Activated CD4-positive, alpha-beta T cell treated with anti-CD3 and anti-CD28 coated beads, Interleukin-2, amount 10 ng/mL, durations not matched to agents 7 days and 5 days (primary cell): ENCODE measurements around the gene ASCC2. TPM values are rescaled to one million over a fixed set of nuclear protein-coding genes. Genes with fewer than 3 reads are reported as not detected.
A peak's percentile ranks its signal among the peaks of the same experiment; 100 is the strongest.
"Not testable (repeated sequence)": the region's sequence is repeated elsewhere in the genome, so short reads cannot be mapped to it uniquely, and the experiment has no call there.

Experiments used
- CTCF ChIA-PET: fragments of 350-600 bp; sonication (Branson Sonifier 250); formaldehyde crosslinking; loops from one replicate; lab custom pipeline; 2021; ENCODE audit warnings: antibody characterized with exemption; lab: Charles Lee
- POLR2A ChIA-PET: fragments of 350-600 bp; sonication (Branson Sonifier 250); formaldehyde crosslinking; loops from one replicate; lab custom pipeline; 2021; ENCODE audit warnings: antibody characterized with exemption; lab: Charles Lee
- DNase-seq: peaks from one replicate; pipeline ENCODE4 v3.0.0-alpha.2; 2020
- H3K27ac Mint-ChIP-seq: one replicate; pipeline ENCODE4 v1.8.0; 2021; ENCODE audit warnings: mild to moderate bottlenecking, moderate library complexity, mixed read lengths
- H3K27me3 Mint-ChIP-seq: one replicate; pipeline ENCODE4 v1.8.0; 2021; ENCODE audit warnings: mixed read lengths
- H3K36me3 Mint-ChIP-seq: one replicate; pipeline ENCODE4 v1.8.0; 2021; ENCODE audit warnings: low read depth, mixed read lengths
- H3K4me1 Mint-ChIP-seq: one replicate; pipeline ENCODE4 v1.8.0; 2021; ENCODE audit warnings: mixed read lengths
- H3K4me3 Mint-ChIP-seq: one replicate; pipeline ENCODE4 v1.8.0; 2021; ENCODE audit warnings: mild to moderate bottlenecking, moderate library complexity, mixed read lengths
- H3K9me3 Mint-ChIP-seq: one replicate; pipeline ENCODE4 v1.8.0; 2021; ENCODE audit warnings: mixed read lengths
- total RNA-seq, 2 experiments: library from RNA; stranded (reverse); gene quantifications; one replicate each; pipeline ENCODE4 v1.2.3, GENCODE V29; 2021

The ASCC2 gene
- total RNA-seq, 2 experiments from 2014 or later = 92.4 to 96.4 TPM

DNA sequence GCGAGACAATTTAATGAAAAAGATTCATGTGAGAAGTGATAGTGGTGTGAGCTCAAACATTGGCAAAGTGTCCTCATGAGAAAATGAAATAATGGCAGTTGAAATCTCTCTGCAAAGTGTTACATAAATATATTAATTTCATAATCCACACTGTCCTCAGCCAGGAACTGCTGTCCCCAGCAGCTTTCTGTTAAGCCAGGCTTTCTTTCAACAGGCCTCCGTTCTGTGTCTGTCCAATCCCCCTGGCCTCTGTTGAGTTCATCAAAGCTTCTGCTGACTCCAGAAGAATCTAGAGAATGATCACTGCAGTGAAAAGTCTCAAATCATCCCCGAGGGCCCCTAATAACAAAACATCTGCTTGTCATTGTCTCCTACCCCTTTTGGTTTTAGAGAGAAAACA is 10.0 kb upstream of the ASCC2 start:
- H3K4me3 Mint-ChIP-seq = no peak overlapping the region
- no peaks in the 10 kb centered on the region for H3K27me3 Mint-ChIP-seq
- peaks cover 8% of the 10 kb centered on the region for H3K9me3 Mint-ChIP-seq
- H3K4me1 Mint-ChIP-seq = no peaks in the 10 kb centered on the region
- ChIA-PET POLR2A (no interaction called here), CTCF (interaction anchor here (1.0 to 1.5 kb wide), 2 partner anchors 21 to 23 kb away, joined by 3 to 11 read pairs; no protein-coding TSS in a partner anchor)
- DNase-seq = no peak
- H3K27ac Mint-ChIP-seq = no peak overlapping the region
- H3K36me3 Mint-ChIP-seq = peaks cover 6% of the 10 kb centered on the region

DNA sequence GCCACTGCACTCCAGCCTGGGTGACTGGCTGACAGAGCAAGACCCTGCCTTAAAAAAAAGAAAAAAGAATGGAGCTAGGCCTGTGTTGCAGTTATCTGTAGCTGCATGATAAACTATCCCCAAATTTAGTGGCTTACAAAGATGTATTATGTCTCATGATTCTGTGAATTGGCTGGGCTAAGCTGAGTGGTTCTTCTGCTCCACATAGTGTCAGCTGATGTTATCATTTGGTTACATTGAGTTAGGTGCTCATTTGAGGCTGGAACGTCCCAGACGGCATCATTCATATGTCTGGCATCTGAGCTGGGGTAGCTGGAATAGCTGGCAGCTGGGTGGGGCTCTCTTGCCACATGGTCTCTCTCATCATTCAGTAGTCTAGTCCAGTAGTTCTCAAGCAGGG is 8.2 kb upstream of the ASCC2 start:
- no peak for DNase-seq
- ChIA-PET POLR2A (no interaction called here), CTCF (interaction anchor here (2.0 kb wide), 1 partner anchor 19 kb away, joined by 6 read pairs; no protein-coding TSS in a partner anchor)
- Mint-ChIP-seq H3K27me3 (no peaks in the 10 kb centered on the region), H3K27ac (no peak overlapping the region), H3K4me1 (no peaks in the 10 kb centered on the region), H3K4me3 (no peak overlapping the region), H3K36me3 (peaks cover 6% of the 10 kb centered on the region), H3K9me3 (peaks cover 8% of the 10 kb centered on the region)

DNA sequence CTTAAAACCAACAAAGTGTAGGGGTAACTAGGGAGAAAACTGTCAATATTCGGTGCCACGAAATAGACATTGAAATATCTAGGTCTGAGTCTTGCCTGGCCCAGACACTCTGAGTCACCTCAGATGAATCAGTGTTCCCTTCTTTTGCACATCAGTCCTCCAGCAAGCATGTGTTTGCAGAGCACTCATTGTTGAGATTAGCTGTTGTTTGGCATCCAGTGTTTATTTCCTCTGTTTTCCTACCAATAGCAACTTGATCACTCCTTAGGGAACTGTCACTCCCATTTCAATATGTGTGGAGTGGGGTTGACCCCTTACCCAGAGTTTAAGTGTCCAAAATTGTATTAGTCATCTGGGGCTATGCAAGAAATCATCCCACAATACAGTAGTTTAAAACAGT is 4.7 kb upstream of the ASCC2 start:
- ChIA-PET POLR2A (no interaction called here), CTCF (interaction anchor here (0.6 kb wide), 1 partner anchor 47 kb away, joined by 3 read pairs; no protein-coding TSS in a partner anchor)
- H3K9me3 Mint-ChIP-seq = peaks cover 10% of the 10 kb centered on the region
- peaks cover 7% of the 10 kb centered on the region for H3K36me3 Mint-ChIP-seq
- DNase-seq = no peak
- no peak overlapping the region for H3K4me3 Mint-ChIP-seq
- peaks cover 11% of the 10 kb centered on the region for H3K4me1 Mint-ChIP-seq
- no peak overlapping the region for H3K27ac Mint-ChIP-seq
- no peaks in the 10 kb centered on the region for H3K27me3 Mint-ChIP-seq

DNA sequence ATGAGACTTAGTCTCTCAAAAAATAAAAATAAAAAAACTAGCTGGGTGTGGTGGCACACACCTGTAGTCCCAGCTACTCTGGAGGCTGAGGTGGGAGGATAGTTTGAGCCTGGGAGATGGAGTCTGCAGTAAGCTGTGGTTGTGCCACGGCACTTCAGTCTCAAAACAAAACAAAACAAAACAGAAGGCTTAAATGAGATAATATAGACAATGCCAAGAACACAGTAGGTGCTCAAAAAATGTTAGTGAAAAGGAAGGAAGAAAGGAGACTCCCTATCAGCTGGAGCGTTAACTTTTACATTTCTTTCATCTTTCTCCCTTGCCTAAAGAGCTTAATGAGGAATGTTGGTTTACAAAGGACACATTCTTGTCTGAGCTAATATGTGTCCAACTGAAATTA is 4.1 kb upstream of the ASCC2 start:
- CTCF ChIA-PET = interaction anchor here (0.6 kb wide), 1 partner anchor 48 kb away, joined by 3 read pairs; no protein-coding TSS in a partner anchor
- peaks cover 17% of the 10 kb centered on the region for H3K4me1 Mint-ChIP-seq
- H3K36me3 Mint-ChIP-seq = peaks cover 10% of the 10 kb centered on the region
- H3K9me3 Mint-ChIP-seq = peaks cover 10% of the 10 kb centered on the region
- no peak for DNase-seq
- H3K27ac Mint-ChIP-seq = no peak overlapping the region
- POLR2A ChIA-PET = no interaction called here
- H3K27me3 Mint-ChIP-seq = no peaks in the 10 kb centered on the region
- no peak overlapping the region for H3K4me3 Mint-ChIP-seq

DNA sequence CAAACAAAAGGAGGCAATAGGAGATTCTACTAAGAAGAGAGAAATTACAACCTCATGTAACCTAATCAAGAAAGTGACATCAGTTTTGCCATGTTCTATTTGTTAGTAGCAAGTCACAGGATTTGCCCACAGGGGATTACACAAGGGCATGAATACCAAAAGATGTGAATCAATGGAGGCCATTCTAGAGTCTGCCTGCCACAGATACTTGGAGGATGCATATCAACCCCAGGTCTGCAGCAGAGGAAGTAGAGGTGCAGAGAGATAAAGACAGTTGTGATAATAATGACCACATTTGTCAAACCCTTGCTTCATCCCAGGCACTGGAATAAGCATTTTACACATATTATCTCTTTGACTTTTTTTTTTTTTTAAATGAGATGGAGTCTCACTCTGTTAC is 2.4 kb upstream of the ASCC2 start:
- H3K36me3 Mint-ChIP-seq = peaks cover 9% of the 10 kb centered on the region
- no peak overlapping the region for H3K4me3 Mint-ChIP-seq
- H3K27ac Mint-ChIP-seq = no peak overlapping the region
- DNase-seq = no peak
- H3K9me3 Mint-ChIP-seq = peaks cover 2% of the 10 kb centered on the region
- CTCF ChIA-PET = no interaction called here
- H3K27me3 Mint-ChIP-seq = no peaks in the 10 kb centered on the region
- H3K4me1 Mint-ChIP-seq = peaks cover 31% of the 10 kb centered on the region
- POLR2A ChIA-PET = no interaction called here

DNA sequence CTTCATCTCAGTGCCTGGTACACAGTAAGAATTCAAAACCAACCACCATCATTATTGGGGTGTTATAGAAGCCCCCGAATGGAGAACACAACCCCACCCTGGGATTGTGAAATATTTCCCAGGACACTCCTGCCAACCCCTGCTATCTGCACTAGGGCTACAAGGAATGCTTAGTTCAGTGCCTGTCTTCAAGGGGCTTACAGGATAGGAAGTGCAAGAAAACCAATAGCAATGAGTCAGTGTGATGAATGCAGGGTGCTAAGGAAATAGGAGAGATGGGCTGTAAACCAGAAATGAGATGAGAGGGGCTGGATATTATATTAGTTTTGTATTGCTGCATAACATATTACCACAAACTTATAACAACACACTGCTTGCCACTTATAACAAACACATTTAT is 965 bp upstream of the ASCC2 start:
- no peak for DNase-seq
- Mint-ChIP-seq H3K27me3 (no peaks in the 10 kb centered on the region), H3K4me3 (peak overlapping the region; percentile 93), H3K9me3 (peaks cover 2% of the 10 kb centered on the region), H3K36me3 (peaks cover 14% of the 10 kb centered on the region), H3K27ac (peak overlapping the region; percentile 93), H3K4me1 (peaks cover 33% of the 10 kb centered on the region)
- ChIA-PET POLR2A (no interaction called here), CTCF (no interaction called here)

DNA sequence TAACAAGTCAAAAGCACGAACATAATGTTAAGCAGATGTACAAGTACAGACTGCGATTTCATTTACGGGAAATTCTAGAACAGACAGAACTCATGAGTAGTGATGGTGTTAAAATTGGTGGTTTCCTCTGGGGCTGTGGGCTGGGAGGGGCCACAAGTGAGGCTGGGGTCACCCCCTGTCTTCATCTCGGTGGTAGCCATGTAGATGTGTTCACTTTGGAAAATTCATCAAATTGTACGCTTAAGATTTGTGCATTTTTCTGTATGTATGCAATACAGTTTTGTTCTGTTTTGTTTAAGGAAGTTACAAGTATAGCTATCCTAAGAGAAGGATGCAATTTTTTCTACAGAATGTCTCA is 504 bp upstream of the ASCC2 start:
- H3K9me3 Mint-ChIP-seq = peaks cover 2% of the 10 kb centered on the region
- H3K4me1 Mint-ChIP-seq = peaks cover 33% of the 10 kb centered on the region
- no peaks in the 10 kb centered on the region for H3K27me3 Mint-ChIP-seq
- peak overlapping the region; percentile 93 for H3K27ac Mint-ChIP-seq
- DNase-seq = no peak
- ChIA-PET CTCF (no interaction called here), POLR2A (no interaction called here)
- peak overlapping the region; percentile 93 for H3K4me3 Mint-ChIP-seq
- peaks cover 14% of the 10 kb centered on the region for H3K36me3 Mint-ChIP-seq

DNA sequence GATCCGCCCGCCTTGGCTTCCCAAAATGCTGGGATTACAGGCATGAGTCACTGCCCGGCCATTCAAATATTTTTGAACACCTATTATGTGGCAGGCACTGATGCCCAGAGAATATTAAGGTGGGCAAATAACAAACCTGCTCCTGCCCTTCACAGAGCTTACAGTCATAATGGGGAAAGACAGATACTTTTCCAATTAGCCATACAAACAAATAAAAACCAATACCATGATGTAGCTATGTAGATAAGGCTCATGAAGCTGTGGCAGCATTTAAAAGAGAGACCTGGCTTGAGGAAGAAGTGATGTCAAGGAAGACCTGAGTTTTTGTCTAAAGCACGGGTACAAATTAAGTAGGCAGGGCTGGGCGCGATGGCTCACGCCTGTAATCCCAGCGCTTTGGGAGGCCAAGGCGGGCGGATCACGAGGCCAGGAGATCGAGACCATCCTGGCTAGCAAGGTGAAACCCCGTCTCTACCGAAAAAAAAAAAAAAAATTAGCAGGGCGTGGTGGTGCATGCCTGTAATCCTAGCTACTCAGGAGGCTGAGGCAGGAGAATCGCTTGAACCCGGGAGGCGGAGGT is 1.2 kb downstream of the ASCC2 start:
- H3K9me3 Mint-ChIP-seq, POLR2A ChIA-PET, H3K27me3 Mint-ChIP-seq, DNase-seq: not testable (repeated sequence)
- H3K36me3 Mint-ChIP-seq = peaks cover 27% of the 10 kb centered on the region
- H3K4me3 Mint-ChIP-seq = peak overlapping the region; percentile 93
- peak overlapping the region; percentile 60 for H3K27ac Mint-ChIP-seq
- peaks cover 33% of the 10 kb centered on the region for H3K4me1 Mint-ChIP-seq
- CTCF ChIA-PET = interaction anchor here (0.6 to 1.5 kb wide), 2 partner anchors 16 to 241 kb away, joined by 4 to 5 read pairs; no protein-coding TSS in a partner anchor

DNA sequence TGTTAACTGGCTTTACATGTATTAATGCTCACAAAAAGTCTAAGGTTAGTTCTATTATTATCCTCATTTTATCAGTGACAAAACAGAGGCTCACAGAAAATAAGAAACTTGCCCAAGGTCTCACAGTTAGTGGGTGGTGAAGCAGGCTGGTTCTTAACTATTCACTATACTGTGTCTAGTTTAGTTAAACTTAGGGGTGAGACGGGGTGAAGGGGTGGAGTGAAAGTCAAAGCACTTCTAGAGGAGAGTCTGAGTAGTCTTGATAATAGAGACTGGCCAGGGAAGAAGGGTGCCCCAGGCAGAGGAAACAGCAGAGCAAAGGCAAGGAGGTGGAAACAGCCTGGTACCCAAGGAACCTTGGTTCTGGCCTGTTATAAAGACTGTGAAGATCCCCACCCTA is 4.0 kb downstream of the ASCC2 start:
- CTCF ChIA-PET = interaction anchor here (0.6 kb wide), 1 partner anchor 69 kb away, joined by 4 read pairs; no protein-coding TSS in a partner anchor
- H3K36me3 Mint-ChIP-seq = peaks cover 37% of the 10 kb centered on the region
- no peak for DNase-seq
- peaks cover under 1% of the 10 kb centered on the region for H3K9me3 Mint-ChIP-seq
- no peaks in the 10 kb centered on the region for H3K27me3 Mint-ChIP-seq
- H3K27ac Mint-ChIP-seq = no peak overlapping the region
- H3K4me3 Mint-ChIP-seq = no peak overlapping the region
- POLR2A ChIA-PET = interaction anchor here (0.7 kb wide), 1 partner anchor 656 kb away, joined by 3 read pairs; no protein-coding TSS in a partner anchor
- peaks cover 31% of the 10 kb centered on the region for H3K4me1 Mint-ChIP-seq

DNA sequence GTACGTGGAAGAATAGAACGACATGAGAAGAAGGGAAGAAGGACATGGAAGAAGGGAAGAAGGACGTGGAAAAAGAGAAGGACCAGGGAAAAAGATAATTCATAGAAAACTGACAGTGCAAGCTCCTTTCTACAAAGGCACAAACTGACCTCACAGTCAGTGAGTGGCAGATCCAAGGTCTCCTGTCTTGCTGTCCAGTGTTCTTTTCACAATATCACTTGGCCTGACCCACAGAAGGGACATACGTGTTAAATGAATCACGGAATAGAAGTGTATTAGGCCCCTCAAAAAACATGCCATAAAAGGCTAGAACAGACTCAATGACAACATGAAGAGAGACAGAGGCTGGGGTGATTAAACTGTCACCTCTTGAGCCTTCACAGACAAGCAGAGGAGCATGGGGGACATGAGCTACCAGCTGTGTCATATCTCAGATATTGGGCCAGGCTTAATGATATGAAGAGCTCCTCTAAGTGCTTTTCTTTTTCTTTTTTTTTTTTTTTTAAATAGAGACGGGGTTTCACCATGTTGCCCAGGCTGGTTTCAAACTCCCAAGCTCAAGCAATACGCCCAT is 4.6 kb downstream of the ASCC2 start:
- Mint-ChIP-seq H3K36me3 (peaks cover 39% of the 10 kb centered on the region), H3K4me3 (no peak overlapping the region), H3K27me3 (no peaks in the 10 kb centered on the region), H3K4me1 (peaks cover 25% of the 10 kb centered on the region), H3K27ac (no peak overlapping the region), H3K9me3 (no peaks in the 10 kb centered on the region)
- ChIA-PET POLR2A (interaction anchor here (0.7 kb wide), 1 partner anchor 657 kb away, joined by 3 read pairs; no protein-coding TSS in a partner anchor), CTCF (interaction anchor here (0.6 kb wide), 1 partner anchor 69 kb away, joined by 4 read pairs; no protein-coding TSS in a partner anchor)
- no peak for DNase-seq

DNA sequence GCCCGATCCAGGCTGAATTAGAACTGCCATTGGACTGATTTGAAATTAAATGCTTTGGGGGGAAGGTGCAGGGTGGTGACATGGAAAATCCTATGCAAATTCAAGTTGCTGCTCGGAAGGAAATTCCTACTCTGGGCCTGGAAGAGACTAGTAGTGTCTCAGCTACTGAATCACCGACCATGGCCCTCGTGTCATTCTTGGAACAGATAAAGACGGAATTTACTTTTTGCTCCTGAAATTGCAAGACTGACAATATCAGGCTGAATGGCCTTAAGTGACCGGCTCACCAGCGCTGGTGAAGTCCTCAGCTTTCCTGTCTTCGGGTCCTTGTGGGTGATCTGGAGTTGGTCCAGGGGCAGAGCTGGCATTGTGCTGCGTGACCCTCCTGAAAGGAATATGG is 6.1 kb downstream of the ASCC2 start:
- POLR2A ChIA-PET = no interaction called here
- DNase-seq = no peak
- Mint-ChIP-seq H3K4me1 (peaks cover 20% of the 10 kb centered on the region), H3K27me3 (no peaks in the 10 kb centered on the region), H3K9me3 (no peaks in the 10 kb centered on the region), H3K4me3 (no peak overlapping the region), H3K36me3 (peaks cover 38% of the 10 kb centered on the region), H3K27ac (no peak overlapping the region)
- CTCF ChIA-PET = interaction anchor here (1.0 to 1.4 kb wide), 3 partner anchors 9 to 40 kb away, joined by 3 read pairs; no protein-coding TSS in a partner anchor

DNA sequence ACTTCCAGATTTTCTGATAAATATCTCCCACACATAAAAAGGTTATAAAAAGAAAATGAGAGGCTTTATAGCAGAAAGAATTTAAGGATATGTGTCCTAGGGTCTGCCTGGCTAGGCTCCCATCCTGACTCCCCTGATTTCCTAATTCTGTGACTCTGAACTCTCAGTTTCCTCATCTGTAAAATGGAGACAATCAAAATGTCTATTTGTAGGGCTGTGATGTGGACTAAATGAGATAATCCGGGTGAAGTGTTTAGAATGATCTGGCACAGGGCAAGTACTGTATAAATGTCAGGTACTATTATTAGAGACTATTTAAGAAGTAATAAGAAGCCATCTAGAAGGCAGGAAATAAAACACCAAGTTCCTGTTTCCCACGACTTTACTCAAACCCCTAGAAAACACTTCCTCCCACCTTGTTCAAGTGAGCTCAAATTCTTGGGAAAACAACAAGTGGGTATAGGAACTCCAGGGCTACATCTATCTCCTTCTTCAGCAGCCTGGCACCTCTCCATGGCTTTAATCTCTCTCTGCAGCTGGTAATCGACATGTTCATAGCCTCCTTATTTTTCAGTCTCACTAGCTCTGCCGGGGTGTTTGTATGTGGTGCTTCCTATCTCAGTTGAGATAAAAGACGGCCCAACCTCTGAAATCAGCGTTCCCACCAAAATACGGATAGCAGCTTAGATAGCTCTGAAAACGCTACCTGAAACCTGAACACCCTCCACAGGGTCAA is 6.7 kb downstream of the ASCC2 start:
- no peaks in the 10 kb centered on the region for H3K9me3 Mint-ChIP-seq
- H3K27me3 Mint-ChIP-seq = no peaks in the 10 kb centered on the region
- POLR2A ChIA-PET = no interaction called here
- no peak overlapping the region for H3K27ac Mint-ChIP-seq
- peaks cover 14% of the 10 kb centered on the region for H3K4me1 Mint-ChIP-seq
- CTCF ChIA-PET = interaction anchor here (1.0 to 1.4 kb wide), 3 partner anchors 8 to 40 kb away, joined by 3 read pairs; no protein-coding TSS in a partner anchor
- DNase-seq = no peak
- H3K4me3 Mint-ChIP-seq = no peak overlapping the region
- peaks cover 38% of the 10 kb centered on the region for H3K36me3 Mint-ChIP-seq

DNA sequence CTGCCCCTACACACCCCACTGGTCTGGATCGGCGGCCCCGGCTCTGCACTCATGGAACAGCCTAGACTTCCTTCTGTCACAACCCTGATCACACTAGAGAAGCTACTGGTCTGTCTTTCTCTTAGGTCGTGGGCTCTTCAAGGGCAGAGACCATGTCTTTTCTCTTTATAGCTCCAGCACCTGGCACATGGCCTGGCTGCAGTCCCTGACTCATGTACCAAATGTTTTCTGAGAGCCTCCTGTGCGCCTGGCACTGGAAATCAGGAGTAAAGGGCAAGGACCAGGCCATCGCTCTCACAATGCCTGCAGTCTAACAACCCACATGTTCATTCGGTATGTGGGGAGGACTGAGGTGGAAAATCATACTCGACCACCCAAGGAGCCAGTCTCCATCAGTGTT is 7.5 kb downstream of the ASCC2 start:
- Mint-ChIP-seq H3K27me3 (no peaks in the 10 kb centered on the region), H3K4me3 (no peak overlapping the region), H3K4me1 (peaks cover 7% of the 10 kb centered on the region), H3K9me3 (no peaks in the 10 kb centered on the region), H3K27ac (peak overlapping the region; percentile 17), H3K36me3 (peaks cover 38% of the 10 kb centered on the region)
- CTCF ChIA-PET = interaction anchor here (0.9 to 1.3 kb wide), 2 partner anchors 14 to 39 kb away, joined by 3 read pairs; no protein-coding TSS in a partner anchor
- POLR2A ChIA-PET = no interaction called here
- no peak for DNase-seq
